Activated T-cell treated with anti-CD3 and anti-CD28 coated beads, Interleukin-2, amount 50 U/mL, for 72 hours (primary cell): ENCODE measurements around the gene GABRA5. TPM values are rescaled to one million over a fixed set of nuclear protein-coding genes. Genes with fewer than 3 reads are reported as not detected.

Source experiments
- total RNA-seq, 2 donors: library from RNA; stranded (reverse); gene quantifications; one replicate each; pipeline ENCODE4 v1.2.3, GENCODE V29; 2022

GABRA5 gene
- total RNA-seq, 2 donors from 2014 or later, result not detected

Other genes starting within 250 kb of the GABRA5 start
- gene GABRB3, start 94.0 kb upstream of the GABRA5 start, total RNA-seq, result under 1 TPM in 1 of 2 donors, not detected in 1; 0.07 TPM
- not detected for gene GABRG3, start 104.1 kb downstream of the GABRA5 start, total RNA-seq